ENCODE data around the gene ZHX3. TPM values are rescaled to one million over a fixed set of nuclear protein-coding genes. Genes with fewer than 3 reads are reported as not detected.

ZHX3 gene
- polyA plus RNA-seq, 1 donor from 2014 or later: 3.4 TPM

DNA sequence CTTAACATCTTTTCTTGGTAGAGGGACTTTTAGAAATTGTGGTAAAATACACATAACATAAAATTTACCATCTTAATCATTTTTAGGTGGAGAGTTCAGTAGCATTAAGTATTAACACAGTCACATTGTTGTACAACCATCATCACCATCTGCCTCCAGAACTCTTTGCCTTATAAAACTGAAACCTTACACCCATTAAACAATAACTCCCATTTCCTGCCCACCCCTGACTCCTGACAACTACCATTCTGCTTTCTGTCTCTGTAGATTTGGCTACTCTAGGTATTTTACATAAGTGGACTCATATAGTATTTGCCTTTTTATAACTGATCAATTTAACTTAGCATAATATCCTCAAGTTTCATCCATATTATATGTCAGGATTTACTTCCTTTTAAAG lies 88.7 kb downstream of the ZHX3 start:
- Mint-ChIP-seq H3K9me3 (no peaks in the 10 kb centered on the region), H3K4me1 (peaks cover 0 to 7% (median 4%) of the 10 kb centered on the region in 3 donors), H3K27me3 (no peaks in the 10 kb centered on the region), H3K4me3 (no peak overlapping the region), H3K27ac (no peak overlapping the region), H3K36me3 (peaks cover 3% of the 10 kb centered on the region)

GRCh38 chr20:41226426-41226825 lies 91.1 kb downstream of the ZHX3 start:
- Mint-ChIP-seq H3K27ac (no peak overlapping the region), H3K9me3 (no peaks in the 10 kb centered on the region)

DNA sequence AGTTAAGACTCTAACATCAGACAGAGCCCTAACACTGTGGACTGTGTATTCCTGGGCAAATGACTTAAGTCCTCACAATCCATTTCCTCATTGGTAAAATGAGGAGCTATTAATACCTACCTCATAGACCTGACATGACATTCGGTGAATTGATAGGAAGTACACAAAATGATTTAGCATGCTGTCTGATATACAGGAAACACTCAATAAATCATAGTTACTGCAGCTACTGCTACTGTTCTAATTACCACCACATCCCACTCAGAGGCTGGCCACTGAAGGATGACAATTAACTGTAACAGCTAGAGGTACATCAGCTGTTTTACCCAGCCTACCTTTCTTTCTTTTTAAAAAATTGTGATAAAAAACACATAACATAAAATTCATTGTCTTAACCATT lies 92.4 kb downstream of the ZHX3 start:
- no peaks in the 10 kb centered on the region for H3K27me3 Mint-ChIP-seq
- H3K36me3 Mint-ChIP-seq: peaks cover 4% of the 10 kb centered on the region
- no peaks in the 10 kb centered on the region for H3K4me1 Mint-ChIP-seq
- no peaks in the 10 kb centered on the region for H3K9me3 Mint-ChIP-seq
- H3K27ac Mint-ChIP-seq: peak overlapping the region in 1 of 3 donors; percentile 3
- no peak overlapping the region for H3K4me3 Mint-ChIP-seq

More at GRCh38 chr20:41226426-41226825, 91.1 kb downstream of the ZHX3 start:
- no peak overlapping the region for H3K4me3 Mint-ChIP-seq
- H3K36me3 Mint-ChIP-seq: peaks cover 6% of the 10 kb centered on the region
- no peaks in the 10 kb centered on the region for H3K4me1 Mint-ChIP-seq
- H3K27me3 Mint-ChIP-seq: no peaks in the 10 kb centered on the region

- Mint-ChIP-seq H3K9me3 (no peaks in the 10 kb centered on the region), H3K4me1 (no peaks in the 10 kb centered on the region), H3K27ac (no peak overlapping the region), H3K4me3 (no peak overlapping the region), H3K27me3 (no peaks in the 10 kb centered on the region), H3K36me3 (peaks cover 4% of the 10 kb centered on the region)
Measured at GRCh38 chr20:41224281-41224680, 93.2 kb downstream of the ZHX3 start.

DNA sequence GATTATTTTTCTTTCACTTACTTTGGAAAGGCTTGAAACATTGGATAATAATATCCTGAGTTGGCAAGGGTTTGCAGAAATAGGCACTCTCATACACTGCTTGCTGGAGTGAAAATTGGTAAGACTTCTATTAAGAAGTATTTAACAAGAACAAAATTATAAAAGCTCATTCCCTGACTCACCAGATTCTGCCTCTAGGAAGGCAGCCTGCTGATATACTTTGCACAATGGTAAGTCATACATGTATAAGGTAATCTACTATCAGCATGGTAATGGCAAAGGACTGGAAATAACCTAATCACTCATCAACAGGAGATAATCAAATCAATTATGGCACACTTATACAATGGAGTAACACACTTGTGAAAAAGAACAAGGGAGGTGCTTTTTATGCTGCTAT lies 94.4 kb downstream of the ZHX3 start:
- H3K27ac Mint-ChIP-seq: no peak overlapping the region
- peaks cover 2% of the 10 kb centered on the region for H3K36me3 Mint-ChIP-seq
- H3K4me1 Mint-ChIP-seq: no peaks in the 10 kb centered on the region
- no peaks in the 10 kb centered on the region for H3K9me3 Mint-ChIP-seq
- H3K4me3 Mint-ChIP-seq: no peak overlapping the region
- H3K27me3 Mint-ChIP-seq: no peaks in the 10 kb centered on the region

DNA sequence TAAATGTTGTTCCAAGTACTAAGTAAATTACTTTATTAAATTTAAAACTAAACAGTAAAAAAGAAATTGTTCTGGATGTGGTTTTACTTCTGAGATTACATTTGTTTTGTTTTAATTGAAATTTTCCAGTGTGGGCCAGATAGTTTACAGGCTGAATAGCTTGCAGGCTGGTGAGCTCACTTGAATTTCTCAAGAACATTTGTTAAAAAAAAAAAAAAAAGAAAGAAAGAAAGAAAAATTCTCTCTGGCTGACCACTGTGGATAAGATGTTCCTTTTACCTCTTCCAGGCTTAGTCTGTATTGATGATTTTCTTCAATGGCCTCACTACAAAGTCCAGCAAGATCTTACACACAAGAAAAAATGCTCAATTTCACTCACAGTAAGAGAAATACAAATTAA lies 94.8 kb downstream of the ZHX3 start:
- H3K27me3 Mint-ChIP-seq: no peaks in the 10 kb centered on the region
- no peak overlapping the region for H3K27ac Mint-ChIP-seq
- H3K9me3 Mint-ChIP-seq: no peaks in the 10 kb centered on the region
- no peak overlapping the region for H3K4me3 Mint-ChIP-seq
- H3K4me1 Mint-ChIP-seq: no peaks in the 10 kb centered on the region
- H3K36me3 Mint-ChIP-seq: peaks cover 2% of the 10 kb centered on the region

DNA sequence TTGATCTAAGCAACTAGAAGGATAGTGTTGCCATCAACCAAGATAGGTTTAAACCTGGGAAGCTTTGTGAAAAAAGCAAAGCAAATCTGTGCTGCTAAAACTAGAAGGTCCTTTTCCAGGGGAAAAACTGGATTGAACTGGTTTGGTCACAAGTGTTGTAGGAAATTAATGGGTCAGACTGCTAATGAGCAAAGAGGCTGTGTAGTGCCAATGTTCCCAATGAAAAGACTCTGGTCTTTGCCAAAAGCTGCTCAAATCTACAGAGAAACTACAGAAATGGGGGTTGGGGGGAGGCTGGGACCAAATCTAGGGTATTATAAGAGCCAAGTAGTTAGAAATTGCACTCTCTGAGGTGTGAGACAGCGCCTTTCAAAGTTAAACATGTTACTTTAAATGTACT lies 95.2 kb downstream of the ZHX3 start:
- H3K36me3 Mint-ChIP-seq: peaks cover 2% of the 10 kb centered on the region
- H3K27ac Mint-ChIP-seq: no peak overlapping the region
- no peaks in the 10 kb centered on the region for H3K4me1 Mint-ChIP-seq
- H3K4me3 Mint-ChIP-seq: no peak overlapping the region
- H3K27me3 Mint-ChIP-seq: no peaks in the 10 kb centered on the region
- H3K9me3 Mint-ChIP-seq: no peaks in the 10 kb centered on the region

- no peak overlapping the region for H3K4me3 Mint-ChIP-seq
- no peak overlapping the region for H3K27ac Mint-ChIP-seq
- no peaks in the 10 kb centered on the region for H3K27me3 Mint-ChIP-seq
- H3K36me3 Mint-ChIP-seq: peaks cover 2% of the 10 kb centered on the region
- H3K4me1 Mint-ChIP-seq: no peaks in the 10 kb centered on the region
- no peaks in the 10 kb centered on the region for H3K9me3 Mint-ChIP-seq
Measured at GRCh38 chr20:41221614-41222218, 95.8 kb downstream of the ZHX3 start.

- peaks cover 2% of the 10 kb centered on the region for H3K36me3 Mint-ChIP-seq
- no peak overlapping the region for H3K4me3 Mint-ChIP-seq
- H3K9me3 Mint-ChIP-seq: no peaks in the 10 kb centered on the region
- no peak overlapping the region for H3K27ac Mint-ChIP-seq
- no peaks in the 10 kb centered on the region for H3K4me1 Mint-ChIP-seq
- no peaks in the 10 kb centered on the region for H3K27me3 Mint-ChIP-seq
Measured at GRCh38 chr20:41219824-41220223, 97.7 kb downstream of the ZHX3 start.

GRCh38 chr20:41218466-41218865 lies 99.1 kb downstream of the ZHX3 start:
- no peak overlapping the region for H3K4me3 Mint-ChIP-seq
- no peaks in the 10 kb centered on the region for H3K4me1 Mint-ChIP-seq
- H3K27ac Mint-ChIP-seq: peak overlapping the region in 1 of 3 donors; percentile 10
- H3K9me3 Mint-ChIP-seq: no peaks in the 10 kb centered on the region
- peaks cover 2% of the 10 kb centered on the region for H3K36me3 Mint-ChIP-seq
- H3K27me3 Mint-ChIP-seq: no peaks in the 10 kb centered on the region

DNA sequence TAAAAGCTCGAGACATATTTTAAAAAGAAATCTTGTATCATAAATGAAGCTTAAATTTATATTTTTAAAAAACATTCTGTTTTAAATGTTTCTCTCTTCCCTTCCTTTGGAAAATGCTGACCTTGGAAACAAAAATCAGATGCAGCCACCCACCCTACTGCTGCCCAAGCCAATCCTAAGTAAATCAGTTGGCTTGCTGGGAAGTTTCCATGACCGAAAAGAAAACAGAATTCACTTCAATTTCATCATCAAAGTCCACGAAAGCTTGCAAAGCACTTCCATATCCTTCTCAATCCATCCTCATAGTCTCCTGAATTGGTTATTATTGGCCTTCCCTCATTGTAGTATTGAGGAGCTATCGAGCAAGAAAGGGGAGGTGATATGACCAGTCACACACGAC lies 100.1 kb downstream of the ZHX3 start:
- no peaks in the 10 kb centered on the region for H3K27me3 Mint-ChIP-seq
- H3K9me3 Mint-ChIP-seq: no peaks in the 10 kb centered on the region
- H3K27ac Mint-ChIP-seq: no peak overlapping the region
- H3K36me3 Mint-ChIP-seq: peaks cover 2% of the 10 kb centered on the region
- H3K4me1 Mint-ChIP-seq: no peaks in the 10 kb centered on the region
- no peak overlapping the region for H3K4me3 Mint-ChIP-seq

- Mint-ChIP-seq H3K27ac (no peak overlapping the region), H3K4me1 (no peaks in the 10 kb centered on the region), H3K36me3 (peaks cover 3% of the 10 kb centered on the region), H3K4me3 (no peak overlapping the region), H3K27me3 (no peaks in the 10 kb centered on the region), H3K9me3 (no peaks in the 10 kb centered on the region)
Measured at GRCh38 chr20:41214666-41215065, 102.9 kb downstream of the ZHX3 start.

DNA sequence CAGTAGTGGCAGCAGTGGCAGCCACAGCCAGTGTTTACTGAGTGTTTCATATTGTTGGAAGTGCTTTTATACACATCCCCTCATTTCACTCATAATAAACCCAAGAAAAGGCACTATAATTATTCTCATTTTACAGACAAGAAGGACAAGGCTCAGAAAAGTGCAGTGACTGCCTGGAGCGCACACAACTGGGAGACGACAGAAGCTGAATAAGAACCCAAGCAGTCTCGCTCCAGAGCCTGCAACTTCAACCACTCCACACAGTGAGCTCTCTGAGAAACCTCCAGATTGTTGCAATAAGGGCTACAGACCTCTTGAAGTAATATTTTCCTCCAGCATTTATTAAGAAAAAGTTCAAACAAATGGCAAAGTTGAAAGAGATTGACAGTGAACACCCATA lies 103.3 kb downstream of the ZHX3 start:
- no peaks in the 10 kb centered on the region for H3K4me1 Mint-ChIP-seq
- no peak overlapping the region for H3K27ac Mint-ChIP-seq
- H3K27me3 Mint-ChIP-seq: no peaks in the 10 kb centered on the region
- H3K36me3 Mint-ChIP-seq: peaks cover 3% of the 10 kb centered on the region
- H3K9me3 Mint-ChIP-seq: peaks cover 0 to 1% (median 0%) of the 10 kb centered on the region in 3 donors
- no peak overlapping the region for H3K4me3 Mint-ChIP-seq

DNA sequence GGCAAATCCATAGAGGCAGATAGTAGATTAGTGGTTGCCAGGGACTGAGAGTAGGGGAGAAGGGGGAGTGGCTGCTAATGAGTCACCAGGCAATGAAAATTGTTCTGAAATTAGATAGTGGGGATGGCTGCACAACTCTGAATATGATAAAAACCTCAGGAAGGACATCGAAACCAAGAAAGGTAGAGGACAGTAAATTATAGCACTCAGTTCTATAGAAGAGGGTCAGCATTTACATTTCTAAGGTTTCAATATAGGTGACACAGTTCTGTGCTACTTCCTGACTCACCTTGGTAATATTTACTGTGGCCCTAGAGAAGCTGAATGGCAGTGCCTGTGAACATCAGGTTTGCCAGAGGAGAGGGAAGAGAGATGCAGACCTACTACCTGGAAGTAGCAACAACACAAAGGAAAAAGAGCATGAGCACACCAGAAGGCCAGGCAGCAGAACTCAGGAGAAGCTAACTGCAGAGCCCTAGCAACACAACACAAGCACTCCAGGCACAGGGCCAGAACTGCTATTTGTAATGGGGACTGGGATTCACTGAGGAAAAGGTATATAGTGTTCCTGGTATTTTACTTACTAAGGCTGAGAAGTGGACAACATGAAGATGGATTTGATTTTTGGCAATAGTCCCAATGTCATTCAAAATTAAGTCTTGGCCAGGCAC lies 104.2 kb downstream of the ZHX3 start:
- Mint-ChIP-seq H3K4me1 (no peaks in the 10 kb centered on the region), H3K9me3 (peaks cover 0 to 2% (median 0%) of the 10 kb centered on the region in 3 donors), H3K4me3 (no peak overlapping the region), H3K36me3 (peaks cover 3% of the 10 kb centered on the region), H3K27me3 (no peaks in the 10 kb centered on the region), H3K27ac (no peak overlapping the region)

DNA sequence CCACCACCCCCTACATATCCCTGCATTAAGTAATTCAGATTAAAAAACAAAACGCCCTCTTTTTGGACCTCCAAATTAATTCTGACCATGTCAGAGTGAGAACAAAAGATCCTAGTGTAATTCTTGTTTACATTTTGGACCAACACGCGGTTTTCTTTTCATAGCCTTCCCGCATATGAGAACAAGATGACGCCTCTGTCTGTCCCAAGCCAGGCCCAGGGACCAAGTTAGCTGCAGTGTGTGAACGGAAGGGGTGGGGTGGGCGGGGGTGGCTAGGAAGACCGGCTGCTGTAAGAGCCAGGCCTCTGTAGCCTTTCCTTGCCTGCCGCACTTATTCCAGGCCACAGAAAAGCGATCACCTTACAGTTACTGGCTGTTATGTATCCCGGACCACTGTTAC lies 112.2 kb downstream of the ZHX3 start:
- no peaks in the 10 kb centered on the region for H3K27me3 Mint-ChIP-seq
- no peak overlapping the region for H3K27ac Mint-ChIP-seq

More for the DNA sequence above, 112.2 kb downstream of the ZHX3 start:
- peak overlapping the region in 1 of 4 donors; percentile 47 for H3K4me3 Mint-ChIP-seq
- no peaks in the 10 kb centered on the region for H3K4me1 Mint-ChIP-seq
- H3K9me3 Mint-ChIP-seq: peaks cover 0 to 3% (median 0%) of the 10 kb centered on the region in 3 donors
- H3K36me3 Mint-ChIP-seq: peaks cover 8% of the 10 kb centered on the region

All from IgD-negative memory B cell (primary cell).